ENCODE measurements around the gene BEST3.

- TF ChIP-seq CTCF (IDR thresholded peaks at IDR 0.05) (no peak), ZFX (IDR thresholded peaks at IDR 0.05; ENCODE audit: borderline replicate concordance) (no peak)
These were observed 5.3 kb upstream of the BEST3 start for GRCh38 chr12:69704357-69704756.

Measured in 22Rv1 (cell line).